Gastrocnemius medialis (tissue), 4 donors: ENCODE measurements around the gene UNC5B.

Experiments used
- CTCF ChIP-seq, 5 experiments: fragments of 450-650 bp in 3 of 5; fragments of 200-600 bp in 2 of 5; sonication (generic) in 2 of 5; IDR thresholded peaks in 4 of 5; conservative IDR thresholded peaks in 1 of 5; 1 replicate in 4 of 5; 2 replicates in 1 of 5; pipeline ENCODE4 v1.5.1; 2016 to 2019; ENCODE audit warnings: antibody characterized with exemption in 5 of 5, mild to moderate bottlenecking in 3 of 5, moderate library complexity in 3 of 5
- POLR2A ChIP-seq, 2 donors: fragments of 450-650 bp; IDR thresholded peaks; one replicate each; pipeline ENCODE4 v1.6.1; 2017; ENCODE audit warnings: antibody characterized with exemption in 2 of 2, mild to moderate bottlenecking in 2 of 2, moderate library complexity in 2 of 2

- TF ChIP-seq CTCF (IDR thresholded peaks at IDR 0.05 in 4 of 5, conservative IDR thresholded peaks at IDR 0.05 in 1 of 5) (no peak), POLR2A (IDR thresholded peaks at IDR 0.05) (no peak)
Observed at GRCh38 chr10:71321386-71321785, 109.0 kb downstream of the UNC5B start.
